K562 (cell line): ENCODE data around the gene HHLA2. TPM values are rescaled to one million over a fixed set of nuclear protein-coding genes. Genes with fewer than 3 reads are reported as not detected.
A peak's percentile ranks its signal among the peaks of the same experiment; 100 is the strongest.

Experiments
- ATAC-seq: fragments of 200-7000 bp; cut with Tn5 transposase; 3 replicates; pipeline ENCODE4 v1.9.1; 2020; ENCODE audit warnings: moderate library complexity
- BruUV-seq: library from RNA; stranded (reverse); fragments of 400-500 nt; replicated peaks from 2 replicates; lab custom pipeline; 2021; lab: Mats Ljungman, UMichigan
- CTCF ChIA-PET: fragments of 300-600 bp; formaldehyde crosslinking; extraction: SDS; loops from one replicate; lab custom pipeline; 2021; ENCODE audit warnings: low intra/inter-chr PET ratio; lab: Yijun Ruan, JAX
- POLR2A ChIA-PET: fragments of 300-600, 350-650 bp; sonication (Branson Sonifier 250); formaldehyde crosslinking; extraction: SDS; loops from one replicate; lab custom pipeline; 2021; ENCODE audit warnings: antibody characterized with exemption, inconsistent platforms; lab: Yijun Ruan, JAX
- DNase-seq, 4 experiments: peaks; one replicate each; pipeline versions ENCODE4 v3.0.0 to v3.0.0-alpha.2; 2011 to 2018; ENCODE audit warnings: low spot score in 3 of 4, mixed read lengths in 3 of 4; ENCODE audit errors: extremely low read depth in 1 of 4
- FAIRE-seq: peaks from 2 replicates; lab custom pipeline; 2011; peaks lifted over from hg19 to GRCh38; lab: Jason Lieb, UNC
- H2AFZ ChIP-seq: 2 replicates; pipeline ENCODE4 v1.6.0; 2011; ENCODE audit warnings: low read depth, low read length, control low read depth, inconsistent platforms
- H3K27ac ChIP-seq: fragments of 200-600 bp; 3 replicates; pipeline ENCODE4 v1.8.0; 2011; ENCODE audit warnings: low read depth, mild to moderate bottlenecking, control low read depth, inconsistent platforms, low read length, moderate library complexity, mixed read lengths; ENCODE audit errors: extremely low read depth
- H3K27me3 ChIP-seq, 2 experiments: fragments of 300-600 bp in 1 of 2; 2 replicates in 1 of 2; 3 replicates in 1 of 2; pipeline versions ENCODE4 v1.6.0 to v1.8.0; 2011; ENCODE audit warnings: inconsistent platforms in 2 of 2, low read length in 2 of 2, mild to moderate bottlenecking in 1 of 2, mixed read lengths in 1 of 2, moderate library complexity in 1 of 2; ENCODE audit not compliant: control insufficient read depth in 2 of 2, insufficient read depth in 2 of 2
- H3K36me3 ChIP-seq: fragments of 300-600 bp; 3 replicates; pipeline ENCODE4 v1.8.0; 2011; ENCODE audit warnings: mild to moderate bottlenecking, low read length, inconsistent platforms; ENCODE audit not compliant: control insufficient read depth, insufficient read depth
- H3K4me1 ChIP-seq, 2 experiments: fragments of 200-600 bp in 1 of 2; replicated peaks in 1 of 2; 2 replicates in 1 of 2; 3 replicates in 1 of 2; pipeline versions ENCODE4 v1.5.1 to v1.8.0; 2011; ENCODE audit warnings: inconsistent platforms in 2 of 2, low read length in 2 of 2, mild to moderate bottlenecking in 1 of 2, mixed read lengths in 1 of 2, moderate library complexity in 1 of 2; ENCODE audit not compliant: control insufficient read depth in 2 of 2, insufficient read depth in 2 of 2
- H3K4me2 ChIP-seq: 2 replicates; pipeline ENCODE4 v1.6.1; 2011; ENCODE audit warnings: low read length, control low read depth, inconsistent platforms, mixed read lengths; ENCODE audit not compliant: insufficient read depth
- H3K4me3 ChIP-seq: fragments of 200-600 bp; sonication (generic), shearing (Covaris generic); 2 replicates; pipeline ENCODE4 v1.5.1; 2016; ENCODE audit warnings: control low read depth, inconsistent platforms
- H3K79me2 ChIP-seq: fragments of 200-600 bp; 3 replicates; pipeline ENCODE4 v1.8.0; 2011; ENCODE audit warnings: low read length, inconsistent platforms; ENCODE audit not compliant: control insufficient read depth, insufficient read depth
- H3K9ac ChIP-seq, 2 experiments: 2 replicates each; pipeline versions ENCODE4 v1.6.0 to v1.6.1; 2011; ENCODE audit warnings: low read depth in 2 of 2, low read length in 2 of 2, control low read depth in 1 of 2, inconsistent platforms in 1 of 2, mild to moderate bottlenecking in 1 of 2, mixed read lengths in 1 of 2; ENCODE audit not compliant: insufficient read depth in 1 of 2
- H3K9me1 ChIP-seq: one replicate; pipeline ENCODE4 v1.6.0; 2011; ENCODE audit warnings: inconsistent platforms, mild to moderate bottlenecking, low read length, moderate library complexity; ENCODE audit not compliant: control insufficient read depth, insufficient read depth
- H3K9me3 ChIP-seq: replicated peaks from 2 replicates; pipeline ENCODE4 v1.5.1; 2011; ENCODE audit warnings: low read depth, low read length, inconsistent platforms; ENCODE audit not compliant: control insufficient read depth, insufficient read depth
- H4K20me1 ChIP-seq: replicated peaks from 2 replicates; pipeline ENCODE4 v1.6.1; 2011; ENCODE audit warnings: low read length, inconsistent platforms, mixed read lengths; ENCODE audit not compliant: control insufficient read depth, insufficient read depth
- CTCF ChIP-seq, 3 experiments: IDR thresholded peaks in 2 of 3; conservative IDR thresholded peaks in 1 of 3; 2 replicates each; pipeline ENCODE4 v1.5.1; 2011 to 2012; ENCODE audit warnings: low read length in 3 of 3, mild to moderate bottlenecking in 3 of 3, control low read depth in 2 of 3, improper control_type of control experiment in 1 of 3, inconsistent platforms in 1 of 3, low read depth in 1 of 3, mixed read lengths in 1 of 3, moderate library complexity in 1 of 3; ENCODE audit not compliant: insufficient read depth in 2 of 3
- ESRRA ChIP-seq: fragments of 450-650 bp; IDR thresholded peaks from 2 replicates; pipeline ENCODE4 v1.6.1; 2014; ENCODE audit warnings: low read depth, mild to moderate bottlenecking, moderate library complexity, borderline replicate concordance
- HMG20B ChIP-seq: fragments of 250-450 bp; sonication (Bioruptor Pico); IDR thresholded peaks from 2 replicates; pipeline ENCODE4 v1.5.0; 2021; ENCODE audit warnings: mild to moderate bottlenecking
- HNRNPLL ChIP-seq: fragments of 200-400 bp; formaldehyde crosslinking; IDR thresholded peaks from 2 replicates; pipeline ENCODE4 v1.6.1; 2017; ENCODE audit warnings: low read length, low read depth, mild to moderate bottlenecking; ENCODE audit not compliant: poor library complexity, severe bottlenecking
- MTA2 ChIP-seq: fragments of 450-650 bp; IDR thresholded peaks from 2 replicates; pipeline ENCODE4 v1.6.1; 2016; ENCODE audit warnings: low read depth
- NFXL1 ChIP-seq: fragments of 450-650 bp; formaldehyde crosslinking; IDR thresholded peaks from 2 replicates; pipeline ENCODE4 v1.4.0; 2021; ENCODE audit warnings: mild to moderate bottlenecking
- PHB ChIP-seq: fragments of 250-450 bp; sonication (Bioruptor Pico); IDR thresholded peaks from 2 replicates; pipeline ENCODE4 v1.5.0; 2021
- RAD21 ChIP-seq, 2 experiments: fragments of 250-450 bp in 1 of 2; fragments of 450-650 bp in 1 of 2; sonication (Bioruptor Pico) in 1 of 2; formaldehyde crosslinking in 1 of 2; IDR thresholded peaks in 1 of 2; conservative IDR thresholded peaks in 1 of 2; 2 replicates each; pipeline versions ENCODE4 v1.4.0 to v1.8.0; 2020 to 2022; ENCODE audit warnings: mild to moderate bottlenecking in 2 of 2, moderate library complexity in 1 of 2
- SAFB2 ChIP-seq: fragments of 200-400 bp; formaldehyde crosslinking; IDR thresholded peaks from 2 replicates; pipeline ENCODE4 v1.6.1; 2018; ENCODE audit warnings: borderline replicate concordance, low read length, low read depth, moderate library complexity; ENCODE audit not compliant: severe bottlenecking
- THAP12 ChIP-seq: fragments of 250-450 bp; sonication (Bioruptor Pico); IDR thresholded peaks from 2 replicates; pipeline ENCODE4 v1.9.0; 2021; ENCODE audit warnings: mild to moderate bottlenecking, inconsistent platforms
- ZBTB2 ChIP-seq: fragments of 450-650 bp; IDR thresholded peaks from 2 replicates; pipeline ENCODE4 v1.6.1; 2016; ENCODE audit warnings: antibody characterized with exemption
- ZBTB9 ChIP-seq: fragments of 450-650 bp; formaldehyde crosslinking; IDR thresholded peaks from 2 replicates; pipeline ENCODE4 v1.4.0; 2020; ENCODE audit warnings: mild to moderate bottlenecking, moderate library complexity
- ZNF133 ChIP-seq: fragments of 250-450 bp; sonication (Bioruptor Pico); IDR thresholded peaks from 2 replicates; pipeline ENCODE4 v1.4.0; 2020; ENCODE audit warnings: mild to moderate bottlenecking
- WGBS: fragments of 100-300 bp; shearing (Covaris generic); methylation state at CpG from one replicate; pipeline ENCODE4 v1.1.6; 2016; ENCODE audit warnings: low coverage, mixed read lengths; ENCODE audit not compliant: insufficient coverage; ENCODE audit errors: missing lambda C conversion rate; 5-methylcytosine and 5-hydroxymethylcytosine counted together
- in situ Hi-C: fragments of 300-500 bp; cut with MboI; formaldehyde crosslinking; loops from 4 replicates; pipeline ENCODE4 v1.15.0; 2018; ENCODE audit warnings: inconsistent platforms, mixed read lengths
- intact Hi-C: fragments of 100-400 bp; cut with micrococcal nuclease; formaldehyde crosslinking; loops from 2 replicates; pipeline ENCODE4 v1.14.2; 2022
- polyA plus RNA-seq, 8 experiments: library from polyadenylated mRNA; depleted of rRNA in 4 of 8; stranded (reverse) in 5 of 8; unstranded in 3 of 8; fragments of >200 nt; fragmentation: Nextera tagmentation in 2 of 8; fragmentation: Illumina TruSeq in 1 of 8; extraction: Ambion mirVana in 2 of 8; extraction: Trizol in 1 of 8; gene quantifications; 2 replicates each; pipeline versions ENCODE4 v1.2.1 to v1.2.3, GENCODE V29; 2011 to 2014; ENCODE audit warnings: inconsistent platforms in 1 of 8, missing spikeins in 1 of 8
- total RNA-seq, 7 experiments: library from RNA; depleted of rRNA in 6 of 7; stranded (reverse); fragments of >200 nt in 6 of 7; fragmentation: Illumina TruSeq in 2 of 7; extraction: Trizol in 2 of 7; gene quantifications; 2 replicates each; pipeline versions ENCODE4 v1.2.1 to v1.2.3, GENCODE V29; 2011 to 2021; ENCODE audit warnings: low replicate concordance in 1 of 7

The HHLA2 gene
- total and polyA plus RNA-seq, 9 of the 15 experiments (the other 6 are each of a cell fraction or from before 2014, with no cell fraction given): 0.04 TPM; not detected in 7

- H3K27ac ChIP-seq: no peak overlapping the region
- H4K20me1 ChIP-seq: no peaks in the 10 kb centered on the region
- no peak overlapping the region for H3K9ac ChIP-seq
- WGBS: 0% methylated on average over 4 of the region's 4 CpGs
- no peaks in the 10 kb centered on the region for H3K79me2 ChIP-seq
- H3K9me3 ChIP-seq: no peaks in the 10 kb centered on the region
- no peak overlapping the region for H2AFZ ChIP-seq
- in situ Hi-C loops (no loop called here), intact Hi-C loops (loop anchor here (10.0 kb wide), 1 partner anchor 168 kb away; no protein-coding TSS in a partner anchor)
- FAIRE-seq: no peak
- no peaks in the 10 kb centered on the region; a peak in 1 of 5 replicates for H3K27me3 ChIP-seq
- no peaks in the 10 kb centered on the region for H3K4me1 ChIP-seq
- no peak overlapping the region for H3K4me2 ChIP-seq
- POLR2A ChIA-PET: no interaction called here
- no peaks in the 10 kb centered on the region for H3K36me3 ChIP-seq
- H3K4me3 ChIP-seq: no peak overlapping the region
- CTCF ChIA-PET: no interaction called here
- no peak for ATAC-seq
- no TSS peak for BruUV-seq
- peak in 1 of 4 experiments; percentile 4 for DNase-seq
- H3K9me1 ChIP-seq: no peaks in the 10 kb centered on the region
- TF ChIP-seq ZNF133 (no peak), ZBTB9 (CRISPR knock-in tag) (no peak), RAD21 (CRISPR knock-in tag; conservative IDR thresholded peaks at IDR 0.05 in 1 of 2, IDR thresholded peaks at IDR 0.05 in 1 of 2) (peak in 1 of 2 experiments; percentile 32; a peak in 1 of 4 replicates), MTA2 (no peak), THAP12 (CRISPR knock-in tag) (no peak), HMG20B (CRISPR knock-in tag) (no peak), NFXL1 (CRISPR knock-in tag) (no peak), SAFB2 (no peak), HNRNPLL (no peak), ESRRA (no peak), PHB (CRISPR knock-in tag) (no peak), CTCF (IDR thresholded peaks at IDR 0.05 in 2 of 3, conservative IDR thresholded peaks at IDR 0.05 in 1 of 3; ENCODE audit: insufficient read depth in 2 of 3, low read depth in 1 of 3, low read length in 3 of 3) (peak in 2 of 3 experiments; percentile 14 to 22; a peak in 1 of 6 replicates), ZBTB2 (no peak)
Observed at GRCh38 chr3:108322352-108322751, 26.0 kb downstream of the HHLA2 start.
